Parathyroid adenoma (tissue), 2 donors: Measurements from ENCODE around the gene SLC7A5.

Experiments used
- H2AFZ ChIP-seq: fragments of 300-600 bp; sonication (generic); one replicate; pipeline ENCODE4 v1.7.0; 2017; ENCODE audit warnings: antibody characterized with exemption, mild to moderate bottlenecking
- H3K27ac ChIP-seq: fragments of 300-600 bp; sonication (generic); one replicate; pipeline ENCODE4 v1.7.0; 2017
- H3K27me3 ChIP-seq: fragments of 300-600 bp; sonication (generic); one replicate; pipeline ENCODE4 v1.7.0; 2017; ENCODE audit warnings: low read length; ENCODE audit not compliant: control insufficient read depth, insufficient read depth
- H3K36me3 ChIP-seq: fragments of 300-600 bp; sonication (generic); one replicate; pipeline ENCODE4 v1.7.0; 2017; ENCODE audit warnings: low read length; ENCODE audit not compliant: control insufficient read depth, insufficient read depth
- H3K4me1 ChIP-seq: fragments of 300-600 bp; sonication (generic); one replicate; pipeline ENCODE4 v1.7.0; 2017; ENCODE audit warnings: control low read depth
- H3K4me2 ChIP-seq: fragments of 300-600 bp; sonication (generic); one replicate; pipeline ENCODE4 v1.7.0; 2017; ENCODE audit warnings: low read length
- H3K4me3 ChIP-seq: fragments of 300-600 bp; sonication (generic); one replicate; pipeline ENCODE4 v1.7.0; 2017; ENCODE audit warnings: low read depth, low read length
- H3K79me2 ChIP-seq: fragments of 300-600 bp; sonication (generic); one replicate; pipeline ENCODE4 v1.7.0; 2017; ENCODE audit warnings: control low read depth
- H3K9ac ChIP-seq: fragments of 300-600 bp; sonication (generic); one replicate; pipeline ENCODE4 v1.7.0; 2017; ENCODE audit warnings: mild to moderate bottlenecking
- H3K9me3 ChIP-seq: fragments of 300-600 bp; sonication (generic); one replicate; pipeline ENCODE4 v1.7.0; 2017; ENCODE audit warnings: low read length; ENCODE audit not compliant: control insufficient read depth
- TF ChIP-seq, protein P1 (sequence below): fragments of 300-600 bp; sonication (generic); IDR thresholded peaks from one replicate; pipeline ENCODE4 v1.7.0; 2017; ENCODE audit warnings: antibody characterized with exemption, mild to moderate bottlenecking
- donor health status: primary hyperparathyroidism.

SLC7A5 gene

DNA sequence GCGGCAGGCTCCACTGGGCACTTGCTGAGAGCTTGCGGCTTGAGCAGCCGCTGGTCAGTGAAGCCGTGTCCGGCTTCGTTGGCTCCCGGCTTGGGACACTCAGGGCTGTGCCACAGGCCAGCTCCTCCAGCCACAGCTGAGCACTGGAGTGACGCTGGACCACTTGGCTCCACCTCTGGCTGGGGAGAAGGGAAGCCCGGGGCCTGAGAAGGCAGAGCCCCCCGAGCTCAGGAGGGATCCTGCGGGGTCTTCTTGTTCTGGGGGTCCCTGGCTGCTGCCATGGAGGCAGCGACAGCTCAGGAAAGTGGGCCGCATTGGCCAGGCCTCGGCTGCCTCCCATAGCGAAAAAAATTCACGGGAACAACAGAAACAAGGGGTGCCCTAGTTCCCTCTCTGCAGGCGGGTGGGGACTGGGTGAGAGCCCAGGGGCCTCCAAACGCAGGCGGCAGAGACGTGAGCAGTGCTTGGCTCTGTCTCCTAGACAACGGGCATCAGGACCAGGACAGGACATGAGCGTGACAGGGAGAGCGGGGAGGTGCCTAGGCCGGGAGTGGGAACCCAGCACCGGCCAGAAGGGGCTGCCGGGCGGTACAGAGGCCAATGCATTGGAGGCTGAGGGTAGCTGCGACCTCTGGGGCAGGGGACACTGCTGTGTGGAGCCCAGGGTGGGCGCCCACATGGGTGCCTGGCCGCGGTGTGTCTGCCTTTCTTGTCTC, 37.7 kb downstream of the SLC7A5 start:
- Histone ChIP-seq H3K9ac (no peak overlapping the region), H3K36me3 (no peaks in the 10 kb centered on the region), H3K4me2 (no peak overlapping the region), H3K79me2 (no peaks in the 10 kb centered on the region), H3K4me3 (no peak overlapping the region), H3K27me3 (no peaks in the 10 kb centered on the region), H3K9me3 (no peaks in the 10 kb centered on the region), H3K4me1 (no peaks in the 10 kb centered on the region), H3K27ac (no peak overlapping the region), H2AFZ (no peak overlapping the region)
- TF ChIP-seq, protein P1, sequence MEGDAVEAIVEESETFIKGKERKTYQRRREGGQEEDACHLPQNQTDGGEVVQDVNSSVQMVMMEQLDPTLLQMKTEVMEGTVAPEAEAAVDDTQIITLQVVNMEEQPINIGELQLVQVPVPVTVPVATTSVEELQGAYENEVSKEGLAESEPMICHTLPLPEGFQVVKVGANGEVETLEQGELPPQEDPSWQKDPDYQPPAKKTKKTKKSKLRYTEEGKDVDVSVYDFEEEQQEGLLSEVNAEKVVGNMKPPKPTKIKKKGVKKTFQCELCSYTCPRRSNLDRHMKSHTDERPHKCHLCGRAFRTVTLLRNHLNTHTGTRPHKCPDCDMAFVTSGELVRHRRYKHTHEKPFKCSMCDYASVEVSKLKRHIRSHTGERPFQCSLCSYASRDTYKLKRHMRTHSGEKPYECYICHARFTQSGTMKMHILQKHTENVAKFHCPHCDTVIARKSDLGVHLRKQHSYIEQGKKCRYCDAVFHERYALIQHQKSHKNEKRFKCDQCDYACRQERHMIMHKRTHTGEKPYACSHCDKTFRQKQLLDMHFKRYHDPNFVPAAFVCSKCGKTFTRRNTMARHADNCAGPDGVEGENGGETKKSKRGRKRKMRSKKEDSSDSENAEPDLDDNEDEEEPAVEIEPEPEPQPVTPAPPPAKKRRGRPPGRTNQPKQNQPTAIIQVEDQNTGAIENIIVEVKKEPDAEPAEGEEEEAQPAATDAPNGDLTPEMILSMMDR, result no peak

DNA sequence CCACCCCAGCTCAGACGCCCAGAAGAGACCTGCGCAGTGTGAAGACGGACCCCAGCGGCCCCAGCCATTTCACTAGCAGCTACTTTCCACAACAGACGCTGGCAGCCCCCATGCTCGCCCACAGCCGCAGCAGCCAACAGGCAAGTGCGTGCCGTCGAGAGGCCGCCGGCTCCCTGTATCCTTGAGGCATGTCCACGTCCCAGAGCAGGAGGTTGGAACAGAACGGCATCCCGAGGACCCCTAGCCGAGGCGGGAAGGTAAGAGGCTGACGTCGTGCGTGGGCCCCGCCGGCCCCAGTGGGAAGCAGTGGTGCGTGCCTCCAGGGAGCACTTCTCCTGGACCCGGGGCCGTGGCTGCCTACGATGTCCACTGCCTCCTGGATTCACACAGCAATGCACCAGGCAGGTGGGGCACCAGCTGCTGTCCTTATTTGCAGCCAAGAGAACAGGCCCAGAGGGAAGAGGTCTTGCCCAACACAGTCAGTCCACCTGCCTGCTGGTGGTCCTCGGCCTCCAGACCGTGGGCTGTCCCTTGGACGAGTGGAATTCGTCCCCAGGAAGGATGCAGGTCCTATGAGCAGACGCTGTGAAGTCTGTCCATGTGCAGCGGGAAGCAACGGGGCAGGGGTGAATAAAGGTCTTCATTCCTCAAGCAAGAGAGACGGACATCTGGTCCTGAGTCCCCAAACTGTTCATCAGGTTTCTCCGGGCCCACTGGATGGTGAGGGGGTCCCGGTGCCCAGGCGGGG, 38.5 kb downstream of the SLC7A5 start:
- no peaks in the 10 kb centered on the region for H3K36me3 ChIP-seq
- H3K4me2 ChIP-seq, result no peak overlapping the region
- H3K79me2 ChIP-seq, result no peaks in the 10 kb centered on the region
- TF ChIP-seq, protein P1, result no peak
- H3K4me3 ChIP-seq, result no peak overlapping the region
- no peaks in the 10 kb centered on the region for H3K27me3 ChIP-seq
- no peak overlapping the region for H2AFZ ChIP-seq
- no peaks in the 10 kb centered on the region for H3K9me3 ChIP-seq
- no peak overlapping the region for H3K9ac ChIP-seq
- H3K4me1 ChIP-seq, result no peaks in the 10 kb centered on the region
- H3K27ac ChIP-seq, result no peak overlapping the region

DNA sequence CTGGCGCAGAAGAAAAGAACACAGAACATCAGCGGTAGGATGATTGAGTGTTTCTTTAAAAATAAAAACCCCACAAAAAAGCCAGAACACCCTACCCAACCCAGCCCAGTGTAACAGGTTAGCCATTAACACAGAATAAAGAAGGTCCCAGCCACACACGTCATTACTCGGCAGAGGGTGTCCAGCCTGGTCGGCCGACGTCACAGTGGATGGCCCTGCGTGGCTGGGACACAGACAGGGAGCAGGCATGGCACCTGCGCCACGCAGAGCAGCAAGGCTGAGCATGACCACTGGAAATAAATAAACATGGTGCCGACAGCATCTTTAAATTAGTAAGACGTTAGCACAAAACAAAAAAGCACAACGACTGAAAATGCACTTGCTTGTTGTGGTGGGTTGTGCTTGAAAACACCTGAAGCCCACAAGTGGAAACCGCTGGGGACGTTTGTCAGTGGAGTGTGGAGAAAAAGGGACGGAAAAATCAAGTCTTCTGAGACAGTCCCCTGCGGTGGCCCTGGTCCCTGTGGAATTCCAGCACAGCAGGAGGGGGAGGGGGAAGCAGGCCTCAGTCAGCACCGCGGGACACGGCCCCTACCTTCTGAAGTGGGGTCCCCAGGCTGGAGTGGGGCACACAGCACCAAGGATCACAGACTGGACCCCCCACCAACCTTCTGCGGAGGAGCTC, 39.2 kb downstream of the SLC7A5 start:
- no peaks in the 10 kb centered on the region for H3K79me2 ChIP-seq
- no peaks in the 10 kb centered on the region for H3K9me3 ChIP-seq
- H3K4me2 ChIP-seq, result no peak overlapping the region
- no peaks in the 10 kb centered on the region for H3K27me3 ChIP-seq
- H2AFZ ChIP-seq, result no peak overlapping the region
- no peak overlapping the region for H3K4me3 ChIP-seq
- H3K4me1 ChIP-seq, result no peaks in the 10 kb centered on the region
- no peak overlapping the region for H3K27ac ChIP-seq
- TF ChIP-seq, protein P1, result no peak
- no peaks in the 10 kb centered on the region for H3K36me3 ChIP-seq
- H3K9ac ChIP-seq, result no peak overlapping the region

DNA sequence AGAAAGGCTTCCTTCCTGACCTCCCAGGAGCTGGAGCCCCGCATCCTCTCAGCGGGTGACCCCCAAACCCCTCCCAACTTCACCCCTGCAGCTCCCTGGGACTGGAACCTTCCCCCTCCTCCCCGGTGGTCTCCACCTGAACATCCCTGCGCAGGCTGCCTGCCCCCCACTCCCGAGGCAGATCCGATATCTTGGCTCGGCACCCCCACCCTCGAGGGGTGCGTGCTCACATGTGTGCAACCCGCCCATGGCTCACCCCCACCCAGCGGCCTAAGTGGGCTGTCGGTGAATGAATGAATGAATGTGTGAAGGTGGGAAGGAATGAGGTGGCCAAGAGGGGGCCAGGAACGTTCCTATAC, 39.7 kb downstream of the SLC7A5 start:
- Histone ChIP-seq H3K4me1 (no peaks in the 10 kb centered on the region), H3K4me3 (no peak overlapping the region), H3K79me2 (no peaks in the 10 kb centered on the region), H2AFZ (no peak overlapping the region), H3K9ac (no peak overlapping the region), H3K27me3 (no peaks in the 10 kb centered on the region), H3K4me2 (no peak overlapping the region), H3K27ac (no peak overlapping the region), H3K9me3 (no peaks in the 10 kb centered on the region), H3K36me3 (no peaks in the 10 kb centered on the region)
- TF ChIP-seq, protein P1, result no peak
